ENCODE data around the gene FAM81B.

Gene FAM81B

GRCh38 chr5:95486191-95486590, 95.0 kb downstream of the FAM81B start:
- DNase-seq = no peak

GRCh38 chr5:95487880-95488279, 96.7 kb downstream of the FAM81B start:
- no peak for DNase-seq
